ENCODE results near the gene PTCD2.
"Not testable (repeated sequence)": the region's sequence is repeated elsewhere in the genome, so short reads cannot be mapped to it uniquely, and the experiment has no call there.

Gene PTCD2

GRCh38 chr5:72400950-72401349 is 80.8 kb downstream of the PTCD2 start:
- Histone ChIP-seq H3K4me3 (replicated peaks; ENCODE audit: insufficient read depth, low read length) (no peak overlapping the region), H3K27ac (replicated peaks) (no peak overlapping the region), H3K27me3 (ENCODE audit: insufficient read depth, poor library complexity, severe bottlenecking) (no peaks in the 10 kb centered on the region)
- DNase-seq (ENCODE audit: low read depth in 1 of 2, low spot score in 1 of 2), result no peak
- no peak for TF ChIP-seq POLR2AphosphoS5 (IDR thresholded peaks at IDR 0.05; ENCODE audit: low read depth)
- TF ChIP-seq REST (IDR thresholded peaks at IDR 0.05; ENCODE audit: insufficient replicate concordance, low read depth), result no peak
- no peak for TF ChIP-seq SPI1 (IDR thresholded peaks at IDR 0.05; ENCODE audit: borderline replicate concordance, low read depth)
- no peak for TF ChIP-seq GABPA (IDR thresholded peaks at IDR 0.05; ENCODE audit: low read depth)
- TF ChIP-seq CTCF (IDR thresholded peaks at IDR 0.05; ENCODE audit: insufficient read depth, low read length), result no peak

GRCh38 chr5:72402381-72402890 is 82.3 kb downstream of the PTCD2 start:
- DNase-seq (ENCODE audit: low read depth in 1 of 2, low spot score in 1 of 2), result no peak
- Histone ChIP-seq H3K27ac (replicated peaks) (no peak overlapping the region), H3K4me3 (replicated peaks; ENCODE audit: insufficient read depth, low read length) (no peak overlapping the region), H3K27me3 (ENCODE audit: insufficient read depth, poor library complexity, severe bottlenecking) (no peaks in the 10 kb centered on the region)
- TF ChIP-seq SPI1 (IDR thresholded peaks at IDR 0.05; ENCODE audit: borderline replicate concordance, low read depth) (no peak), POLR2AphosphoS5 (IDR thresholded peaks at IDR 0.05; ENCODE audit: low read depth) (no peak), CTCF (IDR thresholded peaks at IDR 0.05; ENCODE audit: insufficient read depth, low read length) (no peak), GABPA (IDR thresholded peaks at IDR 0.05; ENCODE audit: low read depth) (no peak), REST (IDR thresholded peaks at IDR 0.05; ENCODE audit: insufficient replicate concordance, low read depth) (no peak)

- no peak for DNase-seq (ENCODE audit: low read depth in 1 of 2, low spot score in 1 of 2)
- no peaks in the 10 kb centered on the region for H3K27me3 ChIP-seq (ENCODE audit: insufficient read depth, poor library complexity, severe bottlenecking)
- TF ChIP-seq CTCF (IDR thresholded peaks at IDR 0.05; ENCODE audit: insufficient read depth, low read length) (no peak), GABPA (IDR thresholded peaks at IDR 0.05; ENCODE audit: low read depth) (no peak), POLR2AphosphoS5 (IDR thresholded peaks at IDR 0.05; ENCODE audit: low read depth) (no peak), REST (IDR thresholded peaks at IDR 0.05; ENCODE audit: insufficient replicate concordance, low read depth) (no peak), SPI1 (IDR thresholded peaks at IDR 0.05; ENCODE audit: borderline replicate concordance, low read depth) (no peak)
- H3K4me3 ChIP-seq (replicated peaks; ENCODE audit: insufficient read depth, low read length), result no peak overlapping the region
- no peak overlapping the region for H3K27ac ChIP-seq (replicated peaks)
These were observed 82.9 kb downstream of the PTCD2 start for GRCh38 chr5:72402959-72403628.

- H3K27me3 ChIP-seq (ENCODE audit: insufficient read depth, poor library complexity, severe bottlenecking); H3K4me3 ChIP-seq (replicated peaks; ENCODE audit: insufficient read depth, low read length); H3K27ac ChIP-seq (replicated peaks); DNase-seq (ENCODE audit: low read depth in 1 of 2, low spot score in 1 of 2): not testable (repeated sequence)
These were observed 84.6 kb downstream of the PTCD2 start for GRCh38 chr5:72404771-72405170.

Measured in HL-60 (cell line).